ENCODE results near the gene PKIG. TPM values are rescaled to one million over a fixed set of nuclear protein-coding genes. Genes with fewer than 3 reads are reported as not detected.
"Not testable (repeated sequence)": the region's sequence is repeated elsewhere in the genome, so short reads cannot be mapped to it uniquely, and the experiment has no call there.

Gene PKIG
- total RNA-seq, 2 donors from 2014 or later, result 237 to 268 TPM

- Histone ChIP-seq H3K4me3 (no peak overlapping the region), H3K27ac (peak overlapping the region; percentile 92 to 97), H3K9me3 (no peaks in the 10 kb centered on the region), H3K27me3 (no peaks in the 10 kb centered on the region), H3K4me1 (peaks cover 0 to 63% of the 10 kb centered on the region in 2 donors), H3K36me3 (peaks cover 18% of the 10 kb centered on the region)
- no peak for TF ChIP-seq CTCF (IDR thresholded peaks at IDR 0.05)
- no peak for DNase-seq (ENCODE audit: low spot score)
These were observed 4.0 kb downstream of the PKIG start for GRCh38 chr20:44586289-44586911.

GRCh38 chr20:44587035-44587980, 4.9 kb downstream of the PKIG start:
- Histone ChIP-seq H3K27me3 (no peaks in the 10 kb centered on the region), H3K4me1 (peaks cover 0 to 60% of the 10 kb centered on the region in 2 donors)

GRCh38 chr20:44588321-44588720, 5.9 kb downstream of the PKIG start:
- peak overlapping the region; percentile 92 to 97 for H3K27ac ChIP-seq
- not testable (repeated sequence) for H3K9me3 ChIP-seq, H3K27me3 ChIP-seq, H3K4me3 ChIP-seq
- H3K4me1 ChIP-seq, result peaks cover 0 to 59% of the 10 kb centered on the region in 2 donors
- peaks cover 31% of the 10 kb centered on the region for H3K36me3 ChIP-seq
- DNase-seq (ENCODE audit: low spot score), result peak; percentile 23

More at GRCh38 chr20:44587035-44587980, 4.9 kb downstream of the PKIG start:
- no peaks in the 10 kb centered on the region for H3K9me3 ChIP-seq
- peak overlapping the region; percentile 92 to 97 for H3K27ac ChIP-seq
- DNase-seq (ENCODE audit: low spot score), result no peak
- no peak for TF ChIP-seq CTCF (IDR thresholded peaks at IDR 0.05)
- H3K36me3 ChIP-seq, result peaks cover 28% of the 10 kb centered on the region
- H3K4me3 ChIP-seq, result no peak overlapping the region

GRCh38 chr20:44589537-44589936, 7.2 kb downstream of the PKIG start:
- DNase-seq (ENCODE audit: low spot score), result no peak
- no peak overlapping the region for H3K27ac ChIP-seq
- H3K27me3 ChIP-seq, result no peaks in the 10 kb centered on the region
- H3K9me3 ChIP-seq, result no peaks in the 10 kb centered on the region
- no peak overlapping the region for H3K4me3 ChIP-seq
- peaks cover 0 to 63% of the 10 kb centered on the region in 2 donors for H3K4me1 ChIP-seq
- TF ChIP-seq CTCF (IDR thresholded peaks at IDR 0.05), result no peak
- peaks cover 35% of the 10 kb centered on the region for H3K36me3 ChIP-seq

GRCh38 chr20:44590980-44591778, 8.8 kb downstream of the PKIG start:
- DNase-seq (ENCODE audit: low spot score), result no peak
- TF ChIP-seq CTCF (IDR thresholded peaks at IDR 0.05), result no peak
- H3K9me3 ChIP-seq, result no peaks in the 10 kb centered on the region
- H3K27ac ChIP-seq, result peak overlapping the region; percentile 14 to 27
- H3K4me3 ChIP-seq, result no peak overlapping the region
- peaks cover 41% of the 10 kb centered on the region for H3K36me3 ChIP-seq
- no peaks in the 10 kb centered on the region for H3K27me3 ChIP-seq
- H3K4me1 ChIP-seq, result peaks cover 0 to 61% of the 10 kb centered on the region in 2 donors

Measured in right atrium auricular region (tissue), 2 donors.